Activated gamma-delta T cell (primary cell): ENCODE measurements around the gene AEBP1.

Experiments used
- DNase-seq: peaks from one replicate; lab custom pipeline; 2025; lab: John Stamatoyannopoulos, UW

Gene AEBP1

GRCh38 chr7:44084701-44085100 is 19.4 kb upstream of the AEBP1 start:
- no peak for DNase-seq

DNA sequence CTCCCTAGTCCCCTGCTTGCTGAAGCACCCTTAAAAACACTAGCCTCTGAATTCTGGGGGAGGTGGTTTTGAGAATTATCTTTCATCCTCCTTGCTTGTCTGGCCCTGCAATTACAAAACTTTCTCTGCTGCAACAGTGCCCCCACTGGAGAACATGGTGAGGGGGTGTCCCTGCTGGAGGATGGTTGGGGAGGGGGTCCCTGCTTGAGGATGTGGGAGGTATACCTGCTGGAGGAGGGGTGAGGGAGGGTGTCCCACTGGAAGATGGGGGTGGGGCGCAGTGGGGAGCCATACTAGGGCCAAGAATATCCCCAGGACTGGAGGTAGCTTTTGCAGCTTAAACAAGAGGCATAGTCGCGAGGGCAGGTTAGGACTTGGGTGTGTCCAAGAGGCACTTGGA is 18.6 kb upstream of the AEBP1 start:
- DNase-seq = no peak

DNA sequence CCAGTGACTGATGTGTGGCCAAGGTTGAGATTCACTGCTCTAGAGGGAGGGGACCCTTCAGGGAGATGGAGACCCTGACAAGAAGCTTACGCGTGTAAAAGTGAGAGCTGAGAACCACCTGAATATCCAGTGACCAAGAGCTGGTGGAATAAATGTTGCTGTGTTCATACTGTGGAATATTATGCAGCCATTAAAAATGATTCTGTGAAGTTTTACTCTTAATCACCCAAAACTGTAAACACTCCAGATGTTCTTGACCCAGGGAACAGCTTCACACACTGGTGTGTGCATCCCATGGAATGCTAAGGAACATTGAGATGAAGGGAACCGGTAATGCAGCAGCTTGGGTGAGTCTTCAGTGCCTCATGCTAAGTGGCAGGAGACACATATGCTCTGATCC is 17.5 kb upstream of the AEBP1 start:
- DNase-seq = no peak

GRCh38 chr7:44087911-44088838 is 16.0 kb upstream of the AEBP1 start:
- no peak for DNase-seq

DNA sequence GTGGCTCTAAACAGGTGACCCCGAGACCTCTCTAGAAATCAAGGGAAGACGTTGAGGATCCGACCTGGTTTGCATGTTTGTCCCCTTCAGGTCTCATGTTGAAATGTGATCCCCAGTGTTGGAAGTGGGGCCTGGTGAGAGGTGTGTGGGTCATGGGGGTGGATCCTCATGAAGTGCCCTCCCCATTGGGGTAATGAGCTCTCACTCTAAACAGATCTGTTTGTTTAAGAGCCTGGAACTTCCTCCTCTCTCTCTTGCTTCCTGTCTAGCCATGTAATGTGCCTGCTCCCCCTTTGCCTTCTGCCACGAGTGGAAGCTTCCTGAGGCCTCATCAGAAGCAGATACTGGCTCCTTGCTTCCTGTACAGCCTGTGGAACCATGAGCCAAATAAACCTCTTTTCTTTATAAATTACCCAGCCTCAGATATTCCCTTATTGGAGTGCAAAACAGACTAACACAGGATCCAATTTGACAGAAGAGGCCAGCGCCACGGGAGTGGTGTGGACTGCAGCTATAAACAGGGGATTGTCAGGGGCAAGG is 11.0 kb upstream of the AEBP1 start:
- no peak for DNase-seq

DNA sequence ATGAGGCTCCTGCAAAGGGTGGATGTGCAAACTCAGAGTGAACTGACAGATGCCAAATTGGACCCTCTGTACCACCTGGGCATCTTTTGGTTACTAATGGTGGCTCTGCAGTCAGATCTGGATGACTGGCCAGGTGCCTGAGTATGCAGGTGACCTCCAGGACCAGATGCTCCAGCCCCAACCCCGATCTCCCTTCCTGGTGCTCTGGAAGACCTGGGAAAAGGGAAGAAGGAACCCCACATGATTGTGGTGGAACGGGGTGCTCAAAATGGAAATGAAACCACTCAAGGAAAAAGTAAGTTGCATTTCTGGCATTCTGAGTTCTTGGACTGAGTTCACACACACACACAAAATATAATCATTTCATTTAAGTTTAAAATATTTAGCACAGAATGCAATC is 9.8 kb upstream of the AEBP1 start:
- no peak for DNase-seq

GRCh38 chr7:44094883-44095592 is 9.1 kb upstream of the AEBP1 start:
- DNase-seq = no peak

DNA sequence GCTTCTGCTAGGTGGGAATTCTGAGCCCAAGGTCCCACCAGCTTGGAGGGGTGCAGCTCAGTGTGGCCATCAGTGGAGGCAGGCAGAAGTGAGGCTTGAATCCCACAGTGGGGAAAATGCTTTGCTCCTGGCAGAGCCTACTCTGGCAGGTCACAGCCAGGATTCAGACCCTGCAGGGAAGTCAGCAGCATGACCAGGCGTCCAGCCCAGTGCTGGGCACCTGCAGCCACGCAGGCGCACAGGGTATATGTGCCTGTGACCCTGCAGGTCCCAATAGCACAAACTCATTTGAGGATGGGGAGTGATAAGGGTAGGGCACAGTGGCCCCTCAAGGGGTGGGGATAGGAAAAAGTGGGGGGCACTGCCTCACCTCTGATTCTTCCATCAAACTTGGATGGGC is 8.4 kb upstream of the AEBP1 start:
- DNase-seq = no peak

DNA sequence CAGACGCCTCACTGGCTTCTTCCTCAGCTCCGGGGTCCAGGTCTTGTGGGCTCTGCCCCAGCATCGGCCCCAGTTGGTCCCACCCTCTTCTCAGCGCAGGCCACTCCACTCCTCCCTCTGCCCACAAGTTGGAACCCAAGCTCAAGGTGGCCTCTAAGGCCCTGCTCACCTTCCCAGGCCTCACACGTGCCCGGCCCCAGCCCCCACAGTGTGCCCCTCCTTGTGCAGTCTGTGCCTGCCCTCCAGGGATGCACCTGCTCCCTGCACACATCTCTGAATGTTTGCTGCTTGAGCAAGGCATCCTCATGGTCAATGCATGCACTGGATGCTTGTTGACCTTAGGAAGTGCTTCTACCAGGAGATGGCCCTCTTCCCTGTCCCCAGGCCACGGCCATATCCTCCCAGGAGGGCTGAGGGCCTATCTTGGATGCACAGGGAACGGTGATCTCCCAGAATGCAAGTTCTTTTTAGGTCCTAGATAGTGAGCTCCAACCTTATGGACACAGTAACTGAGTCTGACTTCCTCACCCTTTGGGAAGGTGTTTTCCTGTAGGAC is 7.7 kb upstream of the AEBP1 start:
- no peak for DNase-seq

DNA sequence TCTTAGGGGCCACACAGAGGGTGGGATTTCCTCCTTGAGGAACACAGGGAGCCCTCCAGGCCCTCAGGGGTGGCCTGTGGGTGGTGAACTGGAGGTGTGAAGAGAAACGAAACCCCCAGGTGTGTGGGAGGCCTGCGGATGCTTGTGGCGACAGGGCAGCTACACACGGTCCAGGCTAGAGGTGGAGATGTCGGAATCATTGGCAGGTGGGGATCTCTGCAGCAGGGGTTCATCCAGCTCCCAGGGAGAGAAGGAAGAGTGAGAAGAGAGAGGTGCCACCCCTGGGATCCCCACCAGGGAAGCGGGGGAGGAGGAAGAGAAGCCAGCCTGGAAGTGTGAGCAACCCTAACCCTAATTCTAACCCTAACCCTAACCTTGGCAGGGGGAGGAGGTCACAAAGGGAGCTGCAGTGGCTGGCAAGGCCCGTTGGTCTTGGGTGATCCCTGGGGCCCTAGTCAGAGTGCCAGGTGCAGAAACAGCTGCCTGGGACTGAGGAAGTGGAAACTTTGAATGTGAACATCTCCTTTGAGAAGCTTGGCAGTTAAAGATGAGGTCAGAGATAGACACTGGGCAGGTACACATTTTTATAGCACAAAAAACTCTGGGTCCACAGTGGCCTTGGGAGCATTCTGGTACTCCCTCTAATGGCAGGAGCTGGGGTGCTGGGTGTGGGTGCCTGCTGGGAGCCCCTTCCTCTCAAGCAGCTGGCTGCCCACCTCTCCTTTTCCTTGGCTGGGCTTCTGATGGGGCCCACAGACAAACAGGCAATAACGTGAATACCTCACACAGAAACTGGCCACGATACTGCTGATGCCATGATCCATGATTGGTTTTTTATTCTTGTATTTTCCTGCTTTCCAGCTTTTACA is 6.8 kb upstream of the AEBP1 start:
- no peak for DNase-seq

DNA sequence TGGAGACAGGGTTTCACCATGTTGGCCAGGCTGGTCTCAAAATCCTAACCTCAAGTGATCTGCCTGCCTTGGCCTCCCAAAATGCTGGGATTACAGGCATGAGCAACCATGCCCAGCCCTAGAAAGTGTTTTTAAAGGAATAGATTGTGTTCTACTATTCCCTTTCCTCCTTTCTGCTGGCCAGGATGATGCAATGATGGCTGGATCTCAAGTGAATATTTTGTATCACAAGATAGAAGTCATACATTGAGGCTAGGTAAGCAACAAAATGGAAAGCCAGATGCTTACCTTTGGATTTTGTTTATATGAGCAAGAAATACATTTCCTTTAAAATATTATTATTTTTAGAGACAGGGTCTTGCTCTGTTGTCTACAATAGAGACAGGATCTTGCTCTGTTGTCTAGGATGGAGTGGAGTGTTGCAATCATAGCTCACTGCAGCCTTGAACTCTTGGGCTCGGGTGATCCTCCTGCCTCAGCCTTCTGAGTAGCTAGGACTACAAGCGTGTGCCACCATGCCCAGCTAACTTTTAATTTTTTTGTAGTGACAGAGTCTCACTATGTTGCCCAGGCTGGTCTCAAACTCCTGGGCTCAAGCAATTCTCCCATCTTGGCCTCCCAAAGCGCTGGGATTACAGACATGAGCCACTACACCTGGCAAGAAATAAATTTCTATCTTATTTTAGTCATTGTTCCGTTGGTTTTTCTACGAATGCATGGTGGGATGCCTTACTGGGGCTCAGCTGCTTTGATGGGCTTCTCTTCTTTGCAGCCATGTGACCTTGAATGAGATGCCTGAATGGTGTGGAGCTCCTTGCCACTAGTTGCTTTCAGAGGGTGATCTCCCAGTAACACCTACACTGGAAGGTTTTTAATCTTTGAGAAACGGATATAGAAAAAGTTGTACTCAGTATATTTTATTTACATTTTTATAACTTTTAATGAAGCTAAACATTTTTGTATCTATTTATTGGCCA is 5.8 kb upstream of the AEBP1 start:
- DNase-seq = no peak

- no peak for DNase-seq
Observed at GRCh38 chr7:44099669-44100068, 4.5 kb upstream of the AEBP1 start.

DNA sequence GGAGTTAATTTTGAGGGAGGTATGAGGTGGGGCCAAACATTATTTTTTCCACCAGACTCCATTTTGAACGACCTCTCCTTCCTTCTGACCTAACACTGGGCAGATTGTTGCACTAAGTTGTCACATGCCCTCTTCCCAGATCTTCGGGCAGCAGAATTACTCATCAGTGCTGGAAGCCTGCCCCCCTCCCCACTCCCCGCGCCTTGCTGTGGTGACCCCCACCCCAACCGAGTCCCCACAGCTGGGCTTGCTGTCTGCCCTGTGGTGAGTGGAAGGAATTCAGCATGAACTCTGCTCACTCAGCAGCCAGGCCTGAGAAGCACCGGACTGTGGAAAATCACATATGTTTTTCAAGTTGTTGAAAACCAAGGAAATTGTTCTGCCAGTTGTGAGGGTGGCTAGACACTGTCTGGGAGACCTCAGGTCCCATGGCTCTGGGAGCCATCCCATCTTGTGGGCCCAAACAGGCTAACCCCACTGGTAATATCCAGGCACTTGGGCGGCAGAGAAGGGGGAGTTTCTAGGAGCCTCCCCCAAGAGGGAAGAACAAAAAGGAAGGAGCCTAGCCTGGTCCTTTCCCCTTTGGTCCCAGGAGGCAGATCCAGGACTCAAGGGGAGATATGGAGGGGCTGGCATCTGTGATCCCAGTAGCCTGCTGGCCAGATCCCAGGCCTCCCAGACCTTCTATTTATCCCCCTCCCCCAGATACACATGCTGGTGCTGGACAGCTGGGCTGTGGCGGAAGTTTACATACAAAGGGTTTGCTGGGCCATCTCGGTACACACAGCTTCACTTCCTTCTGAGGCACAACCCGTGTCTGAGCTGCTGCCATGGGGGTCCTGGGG is 3.5 kb upstream of the AEBP1 start:
- no peak for DNase-seq

- DNase-seq = no peak
Observed at GRCh38 chr7:44101303-44101965, 2.7 kb upstream of the AEBP1 start.

DNA sequence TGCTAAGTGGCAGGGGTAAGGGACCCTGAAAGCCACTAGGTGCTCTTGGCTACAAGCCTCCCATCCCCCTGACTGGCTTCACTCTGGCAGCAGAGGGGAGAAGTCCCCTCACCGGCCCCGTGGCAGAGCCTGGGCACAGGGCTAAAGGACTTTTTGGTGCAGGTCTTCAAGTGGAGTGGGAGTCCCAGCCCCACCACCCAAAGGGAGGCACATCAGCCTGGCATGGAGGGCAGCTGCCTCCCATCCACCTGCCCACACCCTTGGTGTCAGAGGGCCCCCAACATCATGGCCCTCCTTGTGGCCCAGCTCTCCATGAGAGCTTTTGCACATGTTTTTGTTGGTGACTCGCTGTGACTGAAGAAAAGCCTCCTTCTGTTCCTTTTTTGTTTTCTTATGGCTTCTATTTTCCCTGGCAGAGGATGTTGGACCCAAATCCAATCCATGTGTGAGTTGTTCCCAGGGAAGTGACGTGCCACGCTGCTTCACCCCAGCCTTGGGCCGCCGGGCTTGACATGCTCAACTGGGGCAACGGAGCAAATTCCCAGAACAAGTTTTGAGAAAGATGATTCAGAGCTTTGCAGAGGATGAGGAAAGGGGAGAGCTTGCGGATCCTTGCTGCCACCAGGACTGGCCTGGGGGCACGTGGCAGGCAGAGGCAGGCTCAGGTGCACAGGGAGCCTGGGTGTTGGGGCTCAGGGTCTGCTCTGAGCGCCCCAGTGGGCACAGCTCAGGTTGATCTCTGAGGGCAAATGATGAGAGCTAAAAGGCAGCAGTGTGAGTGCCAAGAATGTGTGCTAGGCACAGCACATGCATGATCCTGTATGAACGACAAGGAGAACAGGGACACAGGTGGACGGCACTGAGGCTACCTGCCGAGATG is 1.9 kb upstream of the AEBP1 start:
- DNase-seq = no peak

GRCh38 chr7:44102846-44103565 is 1.1 kb upstream of the AEBP1 start:
- no peak for DNase-seq

- DNase-seq = no peak
Observed at GRCh38 chr7:44103566-44103922, 601 bp upstream of the AEBP1 start.
